SK-N-SH treated with all-trans-retinoic acid at 6 μM for 48 hours (cell line): ENCODE measurements around the gene MARCHF4.

ENCODE experiments used
- RARB ChIP-seq: fragments of 250-450 bp; sonication (Bioruptor Pico); IDR thresholded peaks from 2 replicates; pipeline ENCODE4 v1.8.0; 2021; ENCODE audit warnings: mild to moderate bottlenecking, moderate library complexity
- ZC3H10 ChIP-seq: fragments of 250-450 bp; sonication (Bioruptor Pico); IDR thresholded peaks from 2 replicates; pipeline ENCODE4 v1.5.1; 2021; ENCODE audit warnings: mild to moderate bottlenecking, moderate library complexity
- ZFP30 ChIP-seq: fragments of 450-650 bp; formaldehyde crosslinking; IDR thresholded peaks from 2 replicates; pipeline ENCODE4 v1.5.0; 2022; ENCODE audit warnings: mild to moderate bottlenecking, moderate library complexity
- ZNF565 ChIP-seq: fragments of 450-650 bp; formaldehyde crosslinking; conservative IDR thresholded peaks from 2 replicates; pipeline ENCODE4 v1.5.0; 2020; ENCODE audit warnings: low read depth, mild to moderate bottlenecking, moderate library complexity
- ZNF70 ChIP-seq: fragments of 450-650 bp; formaldehyde crosslinking; IDR thresholded peaks from 2 replicates; pipeline ENCODE4 v1.5.0; 2020; ENCODE audit warnings: mild to moderate bottlenecking, moderate library complexity

DNA sequence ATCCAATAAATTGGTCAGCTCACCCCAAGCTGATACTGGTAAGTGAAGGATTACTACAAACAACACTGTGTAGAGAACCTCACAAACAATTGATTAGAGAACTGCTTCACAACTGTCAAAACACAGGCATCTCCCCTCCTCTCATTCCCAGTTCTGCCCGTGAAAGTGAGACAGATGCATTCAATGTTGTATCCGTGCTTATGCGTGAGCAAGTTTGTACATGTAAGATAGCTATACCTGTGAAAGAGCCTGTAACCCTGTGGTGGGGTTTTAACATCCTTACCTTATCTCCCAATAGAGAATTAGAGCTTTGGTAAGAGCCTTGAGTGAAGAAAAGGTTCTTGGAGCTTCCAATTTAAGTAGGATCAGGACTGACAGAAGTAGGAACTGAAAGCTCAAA lies 9.1 kb downstream of the MARCHF4 start:
- TF ChIP-seq ZNF565 (no peak), ZNF70 (no peak), RARB (CRISPR knock-in tag) (no peak), ZFP30 (CRISPR knock-in tag) (no peak), ZC3H10 (CRISPR knock-in tag) (no peak)
